Stimulated activated CD8-positive, alpha-beta memory T cell treated with anti-CD3 and anti-CD28 coated beads, Interleukin-15, amount 100 ng/mL, for 4 hours (primary cell): ENCODE measurements around the gene NLRP3.
"Not testable (repeated sequence)": the region's sequence is repeated elsewhere in the genome, so short reads cannot be mapped to it uniquely, and the experiment has no call there.

ENCODE experiments used
- DNase-seq, 2 donors: peaks; one replicate each; pipeline ENCODE4 v3.0.0-alpha.2; 2020; ENCODE audit warnings: low read depth in 2 of 2

NLRP3 gene

GRCh38 chr1:247469141-247469535 is 53.2 kb downstream of the NLRP3 start:
- DNase-seq: no peak

- DNase-seq: not testable (repeated sequence)
These were observed 55.0 kb downstream of the NLRP3 start for GRCh38 chr1:247470942-247471429.

- DNase-seq: no peak
These were observed 55.6 kb downstream of the NLRP3 start for GRCh38 chr1:247471445-247472016.

GRCh38 chr1:247472035-247472434 is 56.1 kb downstream of the NLRP3 start:
- DNase-seq: no peak

GRCh38 chr1:247474367-247474766 is 58.4 kb downstream of the NLRP3 start:
- no peak for DNase-seq

- DNase-seq: no peak
These were observed 59.8 kb downstream of the NLRP3 start for GRCh38 chr1:247475793-247476192.

- not testable (repeated sequence) for DNase-seq
These were observed 60.5 kb downstream of the NLRP3 start for GRCh38 chr1:247476328-247477058.

GRCh38 chr1:247482747-247483146 is 66.8 kb downstream of the NLRP3 start:
- no peak for DNase-seq

- no peak for DNase-seq
These were observed 71.1 kb downstream of the NLRP3 start for GRCh38 chr1:247487057-247487456.

- no peak for DNase-seq
These were observed 75.4 kb downstream of the NLRP3 start for GRCh38 chr1:247491328-247491727.

GRCh38 chr1:247493106-247493505 is 77.1 kb downstream of the NLRP3 start:
- DNase-seq: no peak

GRCh38 chr1:247494767-247495166 is 78.8 kb downstream of the NLRP3 start:
- DNase-seq: no peak

- no peak for DNase-seq
These were observed 80.8 kb downstream of the NLRP3 start for GRCh38 chr1:247496581-247497285.
